Measurements from ENCODE around the gene PPP1R36.

DNA sequence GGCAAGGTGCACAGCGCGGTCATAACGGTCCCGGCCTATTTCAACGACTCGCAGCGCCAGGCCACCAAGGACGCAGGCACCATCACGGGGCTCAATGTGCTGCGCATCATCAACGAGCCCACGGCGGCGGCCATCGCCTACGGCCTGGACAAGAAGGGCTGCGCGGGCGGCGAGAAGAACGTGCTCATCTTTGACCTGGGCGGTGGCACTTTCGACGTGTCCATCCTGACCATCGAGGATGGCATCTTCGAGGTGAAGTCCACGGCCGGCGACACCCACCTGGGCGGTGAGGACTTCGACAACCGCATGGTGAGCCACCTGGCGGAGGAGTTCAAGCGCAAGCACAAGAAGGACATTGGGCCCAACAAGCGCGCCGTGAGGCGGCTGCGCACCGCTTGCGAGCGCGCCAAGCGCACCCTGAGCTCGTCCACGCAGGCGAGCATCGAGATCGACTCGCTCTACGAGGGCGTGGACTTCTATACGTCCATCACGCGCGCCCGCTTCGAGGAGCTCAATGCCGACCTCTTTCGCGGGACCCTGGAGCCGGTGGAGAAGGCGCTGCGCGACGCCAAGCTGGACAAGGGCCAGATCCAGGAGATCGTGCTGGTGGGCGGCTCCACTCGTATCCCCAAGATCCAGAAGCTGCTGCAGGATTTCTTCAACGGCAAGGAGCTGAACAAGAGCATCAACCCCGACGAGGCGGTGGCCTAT lies 8.3 kb upstream of the PPP1R36 start:
- TF ChIP-seq SAP30 (IDR thresholded peaks at IDR 0.05; ENCODE audit: insufficient read depth, insufficient replicate concordance, low read length), result no peak
- TF ChIP-seq CEBPB (IDR thresholded peaks at IDR 0.05; ENCODE audit: low read depth, low read length), result no peak
- no peak for TF ChIP-seq NANOG (IDR thresholded peaks at IDR 0.05; ENCODE audit: insufficient read depth, low read depth, low read length, poor library complexity, severe bottlenecking)
- TF ChIP-seq SUZ12 (IDR thresholded peaks at IDR 0.05; ENCODE audit: low read length), result no peak
- TF ChIP-seq, protein P1, sequence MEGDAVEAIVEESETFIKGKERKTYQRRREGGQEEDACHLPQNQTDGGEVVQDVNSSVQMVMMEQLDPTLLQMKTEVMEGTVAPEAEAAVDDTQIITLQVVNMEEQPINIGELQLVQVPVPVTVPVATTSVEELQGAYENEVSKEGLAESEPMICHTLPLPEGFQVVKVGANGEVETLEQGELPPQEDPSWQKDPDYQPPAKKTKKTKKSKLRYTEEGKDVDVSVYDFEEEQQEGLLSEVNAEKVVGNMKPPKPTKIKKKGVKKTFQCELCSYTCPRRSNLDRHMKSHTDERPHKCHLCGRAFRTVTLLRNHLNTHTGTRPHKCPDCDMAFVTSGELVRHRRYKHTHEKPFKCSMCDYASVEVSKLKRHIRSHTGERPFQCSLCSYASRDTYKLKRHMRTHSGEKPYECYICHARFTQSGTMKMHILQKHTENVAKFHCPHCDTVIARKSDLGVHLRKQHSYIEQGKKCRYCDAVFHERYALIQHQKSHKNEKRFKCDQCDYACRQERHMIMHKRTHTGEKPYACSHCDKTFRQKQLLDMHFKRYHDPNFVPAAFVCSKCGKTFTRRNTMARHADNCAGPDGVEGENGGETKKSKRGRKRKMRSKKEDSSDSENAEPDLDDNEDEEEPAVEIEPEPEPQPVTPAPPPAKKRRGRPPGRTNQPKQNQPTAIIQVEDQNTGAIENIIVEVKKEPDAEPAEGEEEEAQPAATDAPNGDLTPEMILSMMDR (IDR thresholded peaks at IDR 0.05; ENCODE audit: control extremely low read depth in 1 of 3, insufficient read depth in 1 of 3, low read depth in 1 of 3, low read length in 3 of 3), result no peak
- no peak for TF ChIP-seq RBBP5 (IDR thresholded peaks at IDR 0.05; ENCODE audit: borderline replicate concordance, low read depth, low read length)
- TF ChIP-seq PHF8 (conservative IDR thresholded peaks at IDR 0.05; ENCODE audit: low read depth, low read length), result no peak
- TF ChIP-seq POLR2AphosphoS5 (IDR thresholded peaks at IDR 0.05; ENCODE audit: low read depth, low read length), result no peak
- no peak for TF ChIP-seq EZH2 (IDR thresholded peaks at IDR 0.05; ENCODE audit: low read depth, low read length, severe bottlenecking)
- no peak for TF ChIP-seq POLR2A (IDR thresholded peaks at IDR 0.05; ENCODE audit: control extremely low read depth in 1 of 2, low read depth in 2 of 2, low read length in 2 of 2)
- no peak for TF ChIP-seq TCF12 (IDR thresholded peaks at IDR 0.05; ENCODE audit: low read depth, low read length)
- TF ChIP-seq KDM5A (IDR thresholded peaks at IDR 0.05; ENCODE audit: low read length), result no peak
